Stimulated activated CD8-positive, alpha-beta memory T cell treated with anti-CD3 and anti-CD28 coated beads, Interleukin-4, amount 100 ng/mL, for 4 hours (primary cell): ENCODE results near the gene MYH14.
"Not testable (repeated sequence)": the region's sequence is repeated elsewhere in the genome, so short reads cannot be mapped to it uniquely, and the experiment has no call there.

Source experiments
- DNase-seq, 2 donors: peaks; one replicate each; pipeline ENCODE4 v3.0.0-alpha.2; 2020; ENCODE audit warnings: low read depth in 2 of 2, low spot score in 1 of 2

Gene MYH14

DNA sequence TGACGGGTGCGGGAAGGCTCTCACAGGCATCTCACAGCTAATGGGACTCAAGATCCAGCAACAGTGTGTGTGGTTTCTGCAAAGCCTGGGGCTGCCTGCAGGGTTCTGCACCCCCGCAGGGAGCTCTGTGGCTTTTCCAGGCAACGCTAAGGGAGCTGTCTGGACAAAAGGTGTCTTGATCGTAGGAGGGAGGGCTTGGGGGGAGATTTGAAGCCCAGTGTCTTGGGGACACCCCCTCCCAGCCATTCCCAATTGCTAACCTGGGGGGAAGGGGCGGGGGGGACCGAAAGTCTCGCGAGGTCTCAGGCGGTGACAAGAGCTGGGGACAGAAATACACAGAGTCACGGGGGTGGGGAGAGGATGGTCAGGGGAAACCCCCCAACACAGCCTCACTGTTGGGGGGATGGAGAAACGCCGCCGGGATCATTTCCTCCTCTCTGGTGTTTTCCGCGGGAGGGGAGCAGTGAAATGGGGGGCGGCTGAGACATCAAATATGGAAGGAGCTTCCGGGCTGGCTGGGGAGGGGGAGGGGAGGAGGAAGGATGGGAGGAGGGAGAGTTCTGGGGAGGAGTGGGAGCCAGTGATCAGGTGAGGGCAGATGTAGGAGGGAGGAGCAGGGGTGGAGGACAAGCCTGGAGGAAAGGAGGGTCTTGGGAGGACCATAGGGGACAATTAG lies 112.5 kb downstream of the MYH14 start:
- DNase-seq = no peak

DNA sequence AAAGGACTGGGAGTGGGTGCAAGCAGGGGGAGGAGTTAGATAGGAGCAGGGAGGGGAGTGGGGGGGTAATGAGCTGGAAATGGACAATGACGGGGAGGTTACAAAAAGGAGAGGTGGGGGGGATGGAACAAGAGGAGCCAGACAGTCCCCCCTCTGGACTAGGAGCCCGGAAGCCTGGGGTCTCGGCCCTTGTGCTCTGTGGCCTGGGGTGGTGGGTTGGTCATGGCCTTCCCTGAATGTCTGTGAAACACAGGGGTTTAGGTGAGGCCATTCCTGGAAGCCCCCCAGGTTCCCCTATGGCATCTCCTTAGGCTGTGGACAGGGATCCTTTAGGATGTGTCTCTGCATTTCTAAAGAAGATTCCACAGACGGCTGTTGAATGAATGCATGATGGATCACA lies 113.7 kb downstream of the MYH14 start:
- no peak for DNase-seq

DNA sequence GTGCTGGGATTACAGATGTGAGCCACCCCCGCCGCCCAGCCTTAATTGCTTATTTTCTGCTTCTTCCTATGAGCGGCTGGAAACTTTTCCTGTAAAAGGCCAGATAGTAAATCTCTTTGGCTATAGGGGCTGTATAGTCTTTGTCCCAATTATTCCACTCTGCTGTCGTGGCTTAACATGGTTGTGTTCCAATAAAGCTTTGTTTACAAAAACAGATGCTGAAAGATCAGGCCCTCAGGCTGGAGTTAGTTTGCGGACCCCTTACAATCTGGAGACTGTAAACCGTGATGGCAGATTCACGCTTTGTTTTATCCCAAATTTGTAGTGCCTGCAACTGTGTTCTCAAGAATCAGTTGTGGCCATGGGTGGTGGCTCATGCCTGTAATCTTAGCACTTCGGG lies 115.0 kb downstream of the MYH14 start:
- no peak for DNase-seq

DNA sequence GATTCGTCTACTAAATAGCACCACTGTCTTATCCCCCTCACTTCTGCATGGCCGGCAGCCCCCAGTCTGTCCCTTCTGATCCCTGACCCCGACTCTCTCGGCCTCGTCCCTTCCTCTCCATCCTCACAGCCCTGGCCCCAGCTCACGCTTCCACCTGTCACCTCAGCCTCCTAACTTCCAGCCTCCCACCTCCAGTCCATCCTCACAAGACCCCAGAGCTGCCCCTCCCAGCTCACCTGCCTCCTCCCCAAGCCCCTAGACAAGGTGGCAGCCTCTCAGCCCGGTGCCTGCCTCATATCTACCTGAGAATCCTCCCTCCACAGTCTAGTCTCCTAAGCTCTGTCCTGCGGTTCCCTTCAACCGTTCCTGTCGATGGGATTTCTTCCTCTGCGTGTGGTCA lies 115.7 kb downstream of the MYH14 start:
- no peak for DNase-seq

DNA sequence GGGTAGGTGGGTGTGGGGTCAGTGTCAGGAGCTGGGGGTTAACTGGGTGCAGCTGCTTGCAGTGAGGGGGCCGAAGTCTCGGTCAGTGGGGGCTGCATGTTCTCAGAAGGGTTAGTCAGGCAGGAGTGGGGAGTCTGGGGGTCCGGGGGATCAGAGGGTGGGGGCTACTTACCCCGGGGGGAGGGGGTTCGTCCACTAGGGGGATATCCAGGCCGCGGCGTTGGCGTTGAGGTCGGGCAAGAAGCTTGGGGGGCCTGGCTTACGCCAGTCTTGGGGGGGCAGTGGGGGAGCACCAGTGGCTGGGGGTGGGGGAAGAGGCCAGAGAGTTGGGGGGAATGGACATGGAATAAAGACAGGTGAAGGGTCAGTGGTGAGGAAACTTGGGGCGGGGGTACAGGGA lies 116.6 kb downstream of the MYH14 start:
- DNase-seq = no peak

DNA sequence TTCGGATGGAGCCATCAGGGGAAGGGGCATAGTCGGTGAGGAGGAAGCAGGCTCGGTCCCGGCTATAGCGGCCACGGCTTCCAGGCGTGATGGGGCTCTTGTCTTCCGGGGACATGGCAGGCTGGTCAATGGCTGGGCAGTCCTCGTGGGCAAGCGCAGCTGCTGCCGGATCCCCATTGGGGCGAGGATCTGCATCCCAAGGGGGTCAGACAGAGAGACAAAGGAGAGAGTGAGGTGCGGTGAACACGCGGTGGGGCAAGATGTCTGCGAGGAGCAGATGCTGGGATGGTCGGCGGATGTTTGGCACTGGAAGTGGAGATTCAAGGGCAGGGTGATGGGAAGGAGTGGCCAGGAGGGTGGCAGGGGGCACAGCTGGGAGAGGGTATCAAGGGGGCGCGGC lies 117.2 kb downstream of the MYH14 start:
- no peak for DNase-seq

DNA sequence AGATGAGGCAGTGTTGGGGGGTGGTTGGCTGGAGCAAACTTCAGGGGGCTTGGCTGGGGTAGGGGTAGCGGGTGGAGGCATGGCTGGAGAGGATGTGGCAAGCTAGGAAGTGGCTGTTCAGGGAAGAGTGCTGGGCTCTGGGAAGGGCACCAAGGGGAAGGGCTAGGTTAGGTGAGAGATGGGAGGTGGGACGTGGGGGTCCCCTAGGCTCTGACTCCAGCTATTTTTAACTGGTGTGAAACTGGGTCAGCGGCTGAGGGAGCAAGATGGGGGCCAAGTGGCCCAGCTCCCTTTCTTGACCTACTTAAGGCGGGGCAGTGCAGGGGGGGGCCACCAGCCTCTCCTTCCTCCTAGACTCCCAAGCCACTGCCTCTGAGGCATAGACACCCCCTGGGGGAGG lies 118.4 kb downstream of the MYH14 start:
- no peak for DNase-seq

DNA sequence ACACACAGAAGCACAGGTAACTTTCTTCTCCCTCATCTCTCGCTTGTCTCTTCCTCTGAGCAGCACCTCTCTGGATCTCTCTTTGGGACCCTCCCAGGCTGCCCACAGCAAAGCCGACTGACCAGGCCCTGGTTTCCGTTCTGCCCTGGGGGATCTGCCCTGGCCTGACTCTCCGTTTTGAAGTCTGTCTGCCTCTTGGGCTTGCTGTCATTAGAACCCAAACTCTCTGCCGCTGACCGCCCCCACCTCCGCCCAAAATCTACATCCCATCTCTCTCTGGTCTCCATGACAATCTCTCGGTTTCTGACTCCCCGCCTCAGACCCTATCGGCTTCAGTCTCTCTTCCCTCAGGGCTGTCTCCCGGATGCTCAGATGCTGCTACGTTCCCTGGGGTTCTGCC lies 118.8 kb downstream of the MYH14 start:
- no peak for DNase-seq

DNA sequence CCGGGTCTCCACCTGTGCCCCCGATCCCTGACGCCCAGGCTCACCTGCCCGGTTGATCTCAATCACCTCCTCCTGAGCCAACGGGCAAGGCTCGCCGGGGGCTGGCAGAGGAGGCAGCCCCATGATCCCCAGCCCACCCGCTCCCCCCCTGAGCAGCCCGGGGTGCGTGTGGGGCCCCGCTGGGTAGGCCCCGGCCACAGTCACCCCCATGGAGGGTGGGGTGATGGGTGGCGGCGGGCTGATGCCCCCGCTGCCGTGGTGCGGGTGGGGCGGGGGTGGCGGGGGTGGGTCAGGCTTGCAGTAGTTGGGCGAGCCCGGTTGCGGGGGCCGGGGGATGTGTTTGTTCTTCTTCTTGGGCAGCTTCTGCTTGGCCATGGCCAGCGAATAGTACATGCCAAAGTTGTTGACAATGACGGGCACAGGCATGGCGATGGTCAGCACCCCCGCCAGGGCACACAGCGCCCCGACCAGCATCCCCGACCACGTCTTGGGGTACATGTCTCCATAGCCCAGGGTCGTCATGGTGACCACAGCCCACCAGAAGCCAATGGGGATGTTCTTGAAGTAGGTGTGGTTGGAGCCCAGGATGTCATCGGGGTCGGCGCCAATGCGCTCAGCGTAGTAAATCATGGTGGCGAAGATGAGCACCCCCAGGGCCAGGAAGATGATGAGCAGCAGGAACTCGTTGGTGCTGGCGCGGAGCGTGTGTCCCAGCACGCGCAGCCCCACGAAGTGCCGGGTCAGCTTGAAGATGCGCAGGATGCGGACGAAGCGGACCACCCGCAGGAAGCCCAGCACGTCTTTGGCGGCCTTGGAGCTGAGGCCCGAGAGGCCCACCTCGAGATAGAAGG lies 119.7 kb downstream of the MYH14 start:
- no peak for DNase-seq

DNA sequence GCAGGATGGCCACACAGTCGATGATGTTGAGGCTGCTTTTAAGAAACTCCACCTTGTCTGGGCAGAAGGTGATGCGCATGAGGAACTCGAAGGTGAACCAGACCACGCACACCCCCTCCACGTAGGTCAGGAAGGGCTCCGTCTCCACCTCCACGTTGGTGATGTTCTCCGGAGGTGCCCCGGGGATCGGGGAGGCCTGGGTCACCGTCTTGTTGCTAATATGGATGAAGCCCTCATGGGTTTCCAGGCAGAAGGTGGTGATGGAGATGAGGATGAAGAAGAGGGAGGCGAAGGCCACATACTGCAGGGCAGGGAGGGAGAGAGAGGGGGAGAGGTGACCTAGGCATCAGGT lies 120.3 kb downstream of the MYH14 start:
- DNase-seq = no peak

DNA sequence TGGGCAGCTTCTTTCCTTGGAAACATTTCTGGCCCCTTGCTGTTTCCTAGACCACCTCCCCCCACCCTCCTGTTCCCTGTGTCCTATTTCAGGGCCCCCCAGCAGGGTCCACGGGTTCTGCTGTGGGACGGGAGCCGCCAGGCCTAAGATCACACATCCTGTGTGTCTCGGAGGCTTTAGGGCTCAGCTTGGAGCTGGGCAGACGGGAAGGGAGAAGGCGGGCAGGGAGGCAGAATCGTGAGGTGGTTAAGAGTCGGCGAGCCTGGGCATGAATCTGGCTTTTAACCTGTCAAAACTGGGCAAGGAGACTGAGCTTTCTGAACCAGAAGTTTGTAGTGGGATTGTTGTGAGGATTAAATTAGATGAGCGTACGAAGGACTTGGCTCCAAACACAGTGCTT lies 120.9 kb downstream of the MYH14 start:
- DNase-seq = no peak

DNA sequence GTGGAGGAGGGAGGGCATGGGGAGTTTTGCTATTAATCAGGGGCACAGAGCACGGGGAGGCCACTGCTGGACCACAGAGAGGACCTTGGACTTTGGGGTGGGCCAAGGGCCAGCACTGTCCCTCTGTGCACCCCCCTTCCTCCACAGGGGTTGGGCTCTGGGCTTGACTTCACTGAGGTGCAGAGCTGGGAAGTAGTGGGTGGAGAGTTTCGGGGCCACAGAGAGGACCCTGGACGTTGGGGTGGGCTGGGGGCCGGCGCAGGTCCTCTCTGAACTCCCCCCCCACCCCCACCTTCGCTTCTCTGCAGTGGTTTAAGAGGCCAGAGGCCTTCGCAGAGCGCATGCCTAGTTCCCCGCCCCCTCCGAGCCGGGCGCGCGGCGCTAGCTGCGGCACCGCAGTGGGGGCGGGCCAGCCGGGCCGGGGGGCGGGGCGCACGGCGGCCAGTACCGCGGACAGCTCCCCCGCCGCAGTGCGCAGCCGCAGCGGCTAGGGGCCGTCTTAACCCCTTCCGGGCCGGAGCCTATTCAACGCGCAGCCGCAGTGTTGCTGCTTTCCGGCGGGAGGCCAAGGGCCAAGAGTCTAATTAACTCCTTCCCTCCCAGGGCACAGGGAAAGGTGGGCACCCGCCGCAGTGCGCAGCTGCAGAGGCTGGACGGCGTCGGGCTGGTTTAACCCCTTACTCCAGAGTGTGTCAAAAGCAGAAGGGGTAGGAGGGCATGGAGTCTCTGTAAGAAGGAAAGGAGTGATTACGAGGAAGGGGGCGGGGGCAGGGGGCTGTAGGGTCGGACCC lies 122.1 kb downstream of the MYH14 start:
- peak in 1 of 2 donors; percentile 34 for DNase-seq

DNA sequence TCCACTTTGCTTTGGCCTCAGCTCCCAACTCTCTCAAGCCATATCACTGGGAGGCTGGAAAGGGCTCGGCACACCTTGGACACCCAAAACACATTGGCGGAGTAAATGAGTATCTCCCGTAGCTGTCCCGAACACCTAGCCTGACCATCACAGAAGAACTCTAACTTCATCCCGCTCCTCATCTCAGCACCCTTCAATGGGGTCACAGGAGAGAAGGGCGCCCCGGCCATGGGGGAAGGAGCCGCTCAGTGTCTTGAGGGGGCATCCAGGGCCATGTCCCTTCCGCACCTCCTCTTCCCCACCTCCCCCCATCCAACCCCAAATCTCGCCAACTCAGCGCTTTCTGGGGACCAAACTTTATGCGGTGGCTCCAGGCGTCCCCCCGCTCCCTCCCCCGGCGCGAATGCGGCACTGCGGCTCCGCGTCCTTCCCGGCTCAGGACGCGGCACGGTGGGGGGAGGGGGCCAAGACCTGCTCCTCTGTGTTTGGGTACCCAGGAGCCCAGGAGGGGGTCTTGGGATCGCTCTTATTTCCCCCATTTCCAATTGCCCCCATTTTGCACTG lies 122.8 kb downstream of the MYH14 start:
- DNase-seq = no peak

DNA sequence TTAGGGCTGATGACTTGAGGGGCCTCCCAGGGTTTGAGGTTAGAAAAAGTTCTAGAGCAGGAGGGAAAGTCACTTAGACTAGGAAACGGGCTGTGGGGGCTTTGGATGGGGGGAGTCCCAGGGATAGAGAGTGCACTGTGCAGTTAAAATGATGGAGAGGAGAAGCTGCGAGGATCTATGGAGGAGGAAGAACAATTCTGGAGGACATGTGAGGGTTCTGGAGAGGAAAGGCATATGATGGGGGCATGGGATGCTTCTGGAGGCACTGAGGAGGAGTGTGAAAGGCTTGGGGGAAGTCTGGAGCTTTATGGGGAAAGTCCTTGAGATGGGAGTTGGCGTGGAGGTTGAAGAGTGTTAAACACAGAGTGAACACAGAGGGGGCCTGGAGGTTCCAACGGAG lies 123.6 kb downstream of the MYH14 start:
- DNase-seq = no peak

DNA sequence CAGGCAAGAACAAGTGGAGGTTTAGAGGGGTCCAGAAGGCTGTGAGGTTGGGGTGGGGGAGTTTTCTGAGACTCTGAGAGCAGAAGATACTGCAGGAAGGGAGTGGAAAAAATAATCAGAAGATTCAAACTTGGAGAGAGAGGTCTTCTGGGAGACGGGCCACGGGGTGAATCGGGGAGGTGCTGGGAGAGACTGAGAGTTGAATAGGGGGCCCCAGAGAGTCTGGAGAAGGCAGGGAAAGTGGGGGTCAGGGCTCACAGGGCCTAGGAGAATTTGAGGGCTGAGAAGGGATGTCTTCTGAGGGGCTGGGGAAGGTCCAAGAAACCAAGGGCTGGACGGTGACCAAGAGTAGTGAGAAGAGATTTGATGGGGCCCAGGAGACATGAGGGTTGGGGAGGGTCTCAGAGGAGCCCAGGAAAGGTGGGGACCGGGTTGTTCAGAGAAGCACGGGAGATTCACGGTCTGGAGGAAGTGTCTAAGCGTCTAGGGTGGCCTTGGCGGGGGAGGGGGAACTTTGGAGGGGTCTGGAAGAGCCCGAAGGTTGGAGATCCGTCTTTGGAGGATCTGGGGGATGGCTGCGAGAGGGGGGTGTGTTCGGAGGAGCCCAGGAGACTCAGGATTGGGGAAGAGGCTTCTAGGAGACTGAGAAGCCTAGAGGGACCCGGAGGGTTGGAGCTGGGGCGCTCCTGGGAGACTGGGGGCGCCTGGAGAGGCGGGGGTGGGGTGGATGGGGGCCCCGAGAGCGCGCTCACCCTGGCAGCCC lies 124.2 kb downstream of the MYH14 start:
- no peak for DNase-seq

DNA sequence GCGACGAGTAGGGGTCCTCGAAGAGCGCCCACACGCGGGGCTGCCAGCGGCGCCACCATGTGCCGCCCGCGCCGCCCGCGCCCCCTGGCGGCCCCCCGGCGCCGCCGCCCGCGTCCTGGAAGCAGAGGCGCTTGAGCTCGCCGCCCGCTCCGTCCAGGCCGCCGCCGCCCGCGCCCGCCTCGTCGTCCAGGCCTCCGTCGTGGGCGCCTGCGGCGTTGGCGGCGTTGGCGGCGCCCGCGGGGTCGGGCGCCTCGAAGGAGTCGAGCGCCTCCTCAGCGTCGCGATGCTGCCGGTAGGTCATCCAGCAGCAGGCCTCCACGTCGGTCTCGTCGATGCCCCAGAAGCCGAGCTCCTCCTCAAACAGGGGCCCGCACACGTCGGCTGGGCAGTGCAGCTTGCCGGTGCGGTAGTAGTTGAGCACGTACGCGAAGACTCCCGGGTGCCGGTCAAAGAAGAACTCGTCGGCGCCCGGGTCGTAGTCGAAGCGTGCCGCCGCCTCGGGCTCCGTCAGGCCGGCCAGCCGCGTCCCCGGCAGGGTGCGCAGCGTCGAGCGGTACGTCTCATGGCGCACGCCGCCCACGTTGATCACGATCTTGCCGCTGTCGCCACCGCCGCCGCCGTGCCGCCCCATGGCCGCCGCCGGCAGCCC lies 124.9 kb downstream of the MYH14 start:
- DNase-seq = no peak

DNA sequence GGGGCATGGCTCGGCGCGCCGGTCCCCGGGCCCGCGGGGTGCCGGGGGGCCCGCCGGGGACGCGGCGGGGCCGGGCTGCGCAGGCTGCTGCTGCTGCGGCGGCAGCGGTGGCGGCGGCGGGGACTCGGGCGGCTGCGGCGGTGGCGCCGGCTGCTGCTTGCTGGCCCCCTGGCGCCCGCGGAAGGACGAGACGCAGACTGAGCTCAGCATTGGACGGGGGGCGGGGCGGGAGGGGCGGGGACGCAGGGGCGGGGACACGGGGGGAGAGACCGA lies 125.4 kb downstream of the MYH14 start:
- DNase-seq = no peak

DNA sequence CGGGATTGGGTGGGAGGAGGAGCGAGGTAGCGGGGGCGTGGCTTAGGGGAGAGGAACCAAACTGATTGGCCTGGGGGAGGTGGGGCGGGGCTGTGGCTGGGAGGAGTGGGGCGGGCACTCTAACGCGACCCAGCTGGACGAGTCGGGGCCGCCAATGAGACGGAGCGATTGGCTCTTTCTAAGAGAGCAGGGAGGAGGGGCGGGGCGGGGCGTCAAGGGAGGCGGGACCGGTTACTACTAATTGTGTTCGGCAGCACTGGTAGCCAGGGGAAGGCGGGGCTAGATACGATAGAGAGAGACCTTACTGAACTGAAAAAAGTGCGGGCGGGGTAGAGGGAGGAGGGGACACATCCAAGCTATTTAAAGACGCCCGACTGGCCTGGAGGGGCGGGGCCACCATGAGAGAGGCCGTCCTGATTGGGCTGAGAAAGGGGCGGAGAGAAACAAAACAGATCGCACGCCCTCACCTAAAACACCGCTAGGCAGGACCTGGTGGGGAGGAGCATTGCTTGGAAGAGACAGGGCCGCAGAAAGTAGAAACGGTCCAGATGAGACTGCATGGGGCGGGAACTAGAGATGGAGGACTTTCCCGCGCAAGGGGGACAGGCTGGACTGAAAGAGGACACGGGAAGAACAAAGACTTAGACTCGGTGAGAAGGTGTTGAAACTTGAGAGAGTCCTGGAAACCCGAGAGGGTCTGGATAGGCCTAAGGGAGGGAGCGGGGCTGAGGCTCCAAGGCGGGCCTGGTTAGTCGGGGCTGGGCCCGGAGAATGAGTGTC lies 125.9 kb downstream of the MYH14 start, which contains the start of gene KCNC3:
TSS of gene KCNC3 (minus strand) at position 232 of the 780 bp plus-strand sequence. CDS start 295 bp downstream, outside the sequence.
- peak; percentile 66 to 84 for DNase-seq

DNA sequence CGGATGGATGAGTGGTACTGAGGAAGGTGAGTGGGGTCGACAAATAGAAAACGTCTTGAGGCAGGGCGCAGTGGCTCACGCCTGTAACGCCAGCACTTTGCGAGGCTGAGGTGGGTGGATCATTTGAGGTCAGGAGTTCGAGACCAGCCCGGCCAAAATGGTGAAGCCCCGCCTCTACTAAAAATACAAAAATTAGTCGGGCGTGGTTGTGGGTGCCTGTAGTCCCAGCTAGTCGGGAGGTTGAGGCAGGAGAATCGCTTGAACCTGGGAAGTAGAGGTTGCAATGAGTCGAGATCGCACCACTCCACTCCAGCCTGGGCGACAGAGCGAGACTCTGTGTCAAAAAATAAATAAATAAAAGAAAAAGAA lies 126.5 kb downstream of the MYH14 start:
- DNase-seq = not testable (repeated sequence)
